AG09309 (cell line): ENCODE results near the gene UQCC5.

Experiments
- DNase-seq: peaks from one replicate; pipeline ENCODE4 v3.0.0-alpha.2; 2010; ENCODE audit warnings: low read depth
- H3K4me3 ChIP-seq: 2 replicates; pipeline ENCODE4 v1.5.1; 2011; ENCODE audit warnings: mild to moderate bottlenecking, low read depth, low read length, moderate library complexity; ENCODE audit not compliant: control insufficient read depth
- TF ChIP-seq, protein P1 (sequence below): IDR thresholded peaks from 2 replicates; pipeline ENCODE4 v1.5.1; 2011; ENCODE audit warnings: mild to moderate bottlenecking, low read depth, low read length, inconsistent platforms; ENCODE audit not compliant: insufficient read depth, control insufficient read depth; ENCODE audit errors: missing control alignments

Gene UQCC5

GRCh38 chr3:52490035-52490938 is 46.1 kb upstream of the UQCC5 start:
- DNase-seq, result no peak
- H3K4me3 ChIP-seq, result no peak overlapping the region
- TF ChIP-seq, protein P1, sequence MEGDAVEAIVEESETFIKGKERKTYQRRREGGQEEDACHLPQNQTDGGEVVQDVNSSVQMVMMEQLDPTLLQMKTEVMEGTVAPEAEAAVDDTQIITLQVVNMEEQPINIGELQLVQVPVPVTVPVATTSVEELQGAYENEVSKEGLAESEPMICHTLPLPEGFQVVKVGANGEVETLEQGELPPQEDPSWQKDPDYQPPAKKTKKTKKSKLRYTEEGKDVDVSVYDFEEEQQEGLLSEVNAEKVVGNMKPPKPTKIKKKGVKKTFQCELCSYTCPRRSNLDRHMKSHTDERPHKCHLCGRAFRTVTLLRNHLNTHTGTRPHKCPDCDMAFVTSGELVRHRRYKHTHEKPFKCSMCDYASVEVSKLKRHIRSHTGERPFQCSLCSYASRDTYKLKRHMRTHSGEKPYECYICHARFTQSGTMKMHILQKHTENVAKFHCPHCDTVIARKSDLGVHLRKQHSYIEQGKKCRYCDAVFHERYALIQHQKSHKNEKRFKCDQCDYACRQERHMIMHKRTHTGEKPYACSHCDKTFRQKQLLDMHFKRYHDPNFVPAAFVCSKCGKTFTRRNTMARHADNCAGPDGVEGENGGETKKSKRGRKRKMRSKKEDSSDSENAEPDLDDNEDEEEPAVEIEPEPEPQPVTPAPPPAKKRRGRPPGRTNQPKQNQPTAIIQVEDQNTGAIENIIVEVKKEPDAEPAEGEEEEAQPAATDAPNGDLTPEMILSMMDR, result no peak

DNA sequence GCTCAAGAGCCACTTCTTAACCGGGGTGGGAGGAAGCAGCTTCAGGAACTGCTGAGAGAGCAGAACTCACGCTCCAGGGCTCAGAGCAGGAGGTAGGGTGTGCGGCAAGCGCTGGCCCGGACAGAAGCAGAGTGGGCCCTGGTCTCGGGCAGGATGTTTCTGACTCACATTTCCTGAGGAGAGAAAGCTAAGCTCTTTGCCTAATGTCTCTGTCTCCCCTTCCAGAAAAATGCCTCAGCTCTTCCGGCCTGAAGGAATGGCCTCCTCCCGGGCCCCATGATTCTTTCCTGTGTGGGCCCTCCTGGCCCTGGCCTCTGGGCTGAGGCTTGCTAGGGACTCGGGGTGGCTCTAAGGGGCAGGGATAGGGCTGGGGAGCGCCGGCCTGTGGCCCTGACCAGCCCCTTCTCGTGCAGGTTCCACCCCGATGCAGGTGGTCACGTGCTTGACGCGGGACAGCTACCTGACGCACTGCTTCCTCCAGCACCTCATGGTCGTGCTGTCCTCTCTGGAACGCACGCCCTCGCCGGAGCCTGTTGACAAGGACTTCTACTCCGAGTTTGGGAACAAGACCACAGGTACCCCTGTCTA is 45.4 kb upstream of the UQCC5 start:
- H3K4me3 ChIP-seq, result no peak overlapping the region
- TF ChIP-seq, protein P1, result no peak

GRCh38 chr3:52492059-52492458 is 44.3 kb upstream of the UQCC5 start:
- H3K4me3 ChIP-seq, result no peak overlapping the region
- TF ChIP-seq, protein P1, result no peak
- DNase-seq, result no peak

More for the DNA sequence above, 45.4 kb upstream of the UQCC5 start:
- DNase-seq, result peak; percentile 20

GRCh38 chr3:52493232-52494017 is 43.0 kb upstream of the UQCC5 start:
- TF ChIP-seq, protein P1, result no peak
- no peak overlapping the region for H3K4me3 ChIP-seq
- DNase-seq, result no peak

- H3K4me3 ChIP-seq, result no peak overlapping the region
- TF ChIP-seq, protein P1, result no peak
- DNase-seq, result no peak
Observed at GRCh38 chr3:52494445-52494844, 42.0 kb upstream of the UQCC5 start.

DNA sequence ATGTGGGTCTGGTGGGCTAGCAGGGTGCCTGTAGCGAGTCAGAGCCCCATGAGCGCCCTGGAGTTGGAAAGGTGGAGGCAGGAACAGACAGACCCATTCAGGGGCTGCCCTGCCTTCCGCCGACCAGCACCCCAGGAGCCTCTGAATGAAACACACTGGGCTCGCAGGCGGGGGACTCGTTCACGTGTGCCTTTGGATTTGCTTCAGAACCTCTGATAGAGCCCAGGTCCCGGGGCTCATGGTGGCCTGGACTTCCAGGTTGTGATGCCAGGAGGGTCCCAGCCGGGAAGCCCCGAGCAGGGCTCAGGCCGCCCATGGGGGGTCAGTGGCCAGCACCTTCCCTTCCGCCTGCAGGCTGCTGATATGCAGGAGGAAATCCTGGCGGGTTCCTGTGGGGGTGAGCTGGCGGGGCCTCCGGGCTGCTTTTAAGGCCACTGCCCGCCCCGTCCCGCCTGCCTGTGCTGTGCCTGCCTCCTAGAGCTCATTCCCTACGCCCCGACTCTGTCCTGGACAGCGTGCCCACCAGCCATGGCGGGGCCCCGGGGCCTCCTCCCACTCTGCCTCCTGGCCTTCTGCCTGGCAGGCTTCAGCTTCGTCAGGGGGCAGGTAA is 41.4 kb upstream of the UQCC5 start, which contains the start of gene STAB1:
STAB1 (plus strand) TSS at position 453 of the 610 bp plus-strand sequence; CDS start at position 529, 76 bp downstream.
- TF ChIP-seq, protein P1, result no peak
- H3K4me3 ChIP-seq, result no peak within 1 kb of the TSS
- no peak for DNase-seq
